AG09319 (cell line): ENCODE results near the gene ZNF205.

Source experiments
- DNase-seq: peaks from one replicate; pipeline ENCODE4 v3.0.0-alpha.2; 2010; ENCODE audit warnings: low read depth; ENCODE audit errors: extremely low read depth
- CTCF ChIP-seq: IDR thresholded peaks from 2 replicates; pipeline ENCODE4 v1.5.1; 2011; ENCODE audit warnings: low read depth, mild to moderate bottlenecking, inconsistent platforms, low read length, moderate library complexity

Gene ZNF205

GRCh38 chr16:3157229-3158025 lies 45.0 kb downstream of the ZNF205 start:
- DNase-seq, result peak; percentile 90

GRCh38 chr16:3158026-3158509 lies 45.7 kb downstream of the ZNF205 start:
- TF ChIP-seq CTCF, result no peak
- no peak for DNase-seq

More at GRCh38 chr16:3157229-3158025, 45.0 kb downstream of the ZNF205 start:
- TF ChIP-seq CTCF, result no peak

GRCh38 chr16:3158510-3159314 lies 46.3 kb downstream of the ZNF205 start:
- DNase-seq, result peak; percentile 66
- TF ChIP-seq CTCF, result no peak

- TF ChIP-seq CTCF, result no peak
- no peak for DNase-seq
Observed at GRCh38 chr16:3161235-3162018, 49.0 kb downstream of the ZNF205 start.

- TF ChIP-seq CTCF, result no peak
- no peak for DNase-seq
Observed at GRCh38 chr16:3164121-3164991, 52.0 kb downstream of the ZNF205 start.

GRCh38 chr16:3165111-3165822 lies 52.9 kb downstream of the ZNF205 start:
- TF ChIP-seq CTCF, result no peak
- DNase-seq, result no peak
